Measurements from ENCODE around the gene PLXNA1. TPM values are rescaled to one million over a fixed set of nuclear protein-coding genes. Genes with fewer than 3 reads are reported as not detected.

PLXNA1 gene
- total RNA-seq, 1 experiment from 2014 or later = 80.6 TPM

- Histone ChIP-seq H3K9me3 (ENCODE audit: control insufficient read depth, insufficient read depth, low read depth, low read length) (no peaks in the 10 kb centered on the region), H3K27me3 (ENCODE audit: control insufficient read depth, insufficient read depth, low read length) (no peaks in the 10 kb centered on the region), H3K4me1 (ENCODE audit: control insufficient read depth, insufficient read depth, low read length) (no peaks in the 10 kb centered on the region), H3K36me3 (ENCODE audit: control insufficient read depth, insufficient read depth, low read length) (no peaks in the 10 kb centered on the region), H3K27ac (ENCODE audit: low read length) (no peak overlapping the region), H3K4me3 (ENCODE audit: low read depth in 2 of 2, low read length in 2 of 2) (no peak overlapping the region)
- CTCF ChIA-PET = no interaction called here
- DNase-seq (ENCODE audit: low read depth, low spot score) (no peak), ATAC-seq (no peak)
- POLR2A ChIA-PET = interaction anchor here (0.6 kb wide), 1 partner anchor 153 kb away, joined by 3 read pairs; no protein-coding TSS in a partner anchor
- TF ChIP-seq CTCF (IDR thresholded peaks at IDR 0.05) (no peak), POLR2AphosphoS5 (IDR thresholded peaks at IDR 0.05; ENCODE audit: low read depth, low read length) (no peak), SIN3A (IDR thresholded peaks at IDR 0.05; ENCODE audit: borderline replicate concordance, insufficient read depth, low read depth, low read length) (no peak), TCF7L2 (IDR thresholded peaks at IDR 0.05; ENCODE audit: low read depth, low read length) (no peak), REST (IDR thresholded peaks at IDR 0.05; ENCODE audit: insufficient read depth in 1 of 2, low read depth in 2 of 2, low read length in 1 of 2) (no peak)
- intact Hi-C loops (cut with micrococcal nuclease; ENCODE audit: unreplicated experiment) = no loop called here
- in situ Hi-C loops (cut with HindIII; ENCODE audit: low pct_unique_long_range_greater_than_20kb, low sequenced_read_pairs) = no loop called here
- BruUV-seq (replicated peaks) = no TSS peak
Observed at GRCh38 chr3:126952261-126952982, 30.5 kb upstream of the PLXNA1 start.

GRCh38 chr3:126952983-126953660 is 29.8 kb upstream of the PLXNA1 start:
- H3K27ac ChIP-seq (ENCODE audit: low read length) = no peak overlapping the region
- H3K27me3 ChIP-seq (ENCODE audit: control insufficient read depth, insufficient read depth, low read length) = no peaks in the 10 kb centered on the region
- CTCF ChIA-PET = no interaction called here
- no peak for ATAC-seq
- no TSS peak for BruUV-seq (replicated peaks)
- no peaks in the 10 kb centered on the region for H3K4me1 ChIP-seq (ENCODE audit: control insufficient read depth, insufficient read depth, low read length)
- no peaks in the 10 kb centered on the region for H3K36me3 ChIP-seq (ENCODE audit: control insufficient read depth, insufficient read depth, low read length)
- POLR2A ChIA-PET = no interaction called here
- no peaks in the 10 kb centered on the region for H3K9me3 ChIP-seq (ENCODE audit: control insufficient read depth, insufficient read depth, low read depth, low read length)
- no peak for DNase-seq (ENCODE audit: low read depth, low spot score)
- intact Hi-C loops (cut with micrococcal nuclease; ENCODE audit: unreplicated experiment) = no loop called here
- TF ChIP-seq REST (IDR thresholded peaks at IDR 0.05; ENCODE audit: insufficient read depth in 1 of 2, low read depth in 2 of 2, low read length in 1 of 2) = no peak
- no peak for TF ChIP-seq CTCF (IDR thresholded peaks at IDR 0.05)
- no peak for TF ChIP-seq TCF7L2 (IDR thresholded peaks at IDR 0.05; ENCODE audit: low read depth, low read length)
- TF ChIP-seq SIN3A (IDR thresholded peaks at IDR 0.05; ENCODE audit: borderline replicate concordance, insufficient read depth, low read depth, low read length) = no peak
- no peak for TF ChIP-seq POLR2AphosphoS5 (IDR thresholded peaks at IDR 0.05; ENCODE audit: low read depth, low read length)
- in situ Hi-C loops (cut with HindIII; ENCODE audit: low pct_unique_long_range_greater_than_20kb, low sequenced_read_pairs) = no loop called here
- no peak overlapping the region for H3K4me3 ChIP-seq (ENCODE audit: low read depth in 2 of 2, low read length in 2 of 2)

All from Panc1 (cell line).